GM21367 (cell line): ENCODE results near the gene SCUBE1.

Experiments used
- ATAC-seq: cut with Tn5 transposase; IDR thresholded peaks from one replicate; pipeline ENCODE4 v1.9.1; 2021; ENCODE audit not compliant: unreplicated experiment

SCUBE1 gene

GRCh38 chr22:43262990-43263644 is 80.1 kb downstream of the SCUBE1 start:
- no peak for ATAC-seq

GRCh38 chr22:43260331-43261231 is 82.6 kb downstream of the SCUBE1 start:
- no peak for ATAC-seq

DNA sequence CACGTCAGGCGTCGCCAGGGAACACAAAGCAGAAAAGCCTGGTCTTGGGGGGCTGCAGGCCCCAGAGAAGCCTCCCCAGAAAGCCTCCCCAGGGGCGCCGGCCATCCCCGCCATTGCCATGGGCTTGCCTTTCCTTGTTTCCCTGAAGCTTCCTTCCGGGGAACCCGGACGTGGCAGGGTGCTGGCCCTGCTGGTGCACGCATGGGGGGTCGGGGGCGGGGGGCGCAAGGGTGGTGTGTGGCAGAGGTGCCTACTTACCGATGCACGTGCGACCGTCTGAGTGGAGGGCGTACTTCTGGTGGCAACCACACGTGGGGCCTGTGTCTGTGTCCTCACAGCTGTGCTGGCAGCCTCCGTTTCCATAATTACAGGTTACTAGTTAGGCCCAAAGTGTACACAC is 85.2 kb downstream of the SCUBE1 start:
- ATAC-seq: no peak

DNA sequence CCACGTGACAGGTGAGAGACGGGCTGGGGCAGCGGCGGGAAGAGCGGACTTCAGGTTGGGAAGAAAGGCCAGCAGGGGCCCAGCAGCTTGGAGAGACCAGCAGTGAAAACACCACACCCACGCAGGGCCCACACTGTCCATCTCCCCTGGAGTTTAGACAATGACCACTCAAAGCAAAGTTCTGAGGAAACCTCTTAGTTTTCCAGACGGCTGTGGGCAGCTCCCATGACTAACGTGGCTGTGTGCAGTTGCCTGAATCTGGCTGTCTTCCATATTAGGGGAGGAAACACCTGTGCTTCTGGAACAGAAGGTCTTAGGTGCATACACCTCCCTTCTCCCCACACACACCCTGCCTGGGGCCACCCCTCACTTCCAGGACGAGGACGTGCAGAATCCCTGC is 85.6 kb downstream of the SCUBE1 start:
- no peak for ATAC-seq

DNA sequence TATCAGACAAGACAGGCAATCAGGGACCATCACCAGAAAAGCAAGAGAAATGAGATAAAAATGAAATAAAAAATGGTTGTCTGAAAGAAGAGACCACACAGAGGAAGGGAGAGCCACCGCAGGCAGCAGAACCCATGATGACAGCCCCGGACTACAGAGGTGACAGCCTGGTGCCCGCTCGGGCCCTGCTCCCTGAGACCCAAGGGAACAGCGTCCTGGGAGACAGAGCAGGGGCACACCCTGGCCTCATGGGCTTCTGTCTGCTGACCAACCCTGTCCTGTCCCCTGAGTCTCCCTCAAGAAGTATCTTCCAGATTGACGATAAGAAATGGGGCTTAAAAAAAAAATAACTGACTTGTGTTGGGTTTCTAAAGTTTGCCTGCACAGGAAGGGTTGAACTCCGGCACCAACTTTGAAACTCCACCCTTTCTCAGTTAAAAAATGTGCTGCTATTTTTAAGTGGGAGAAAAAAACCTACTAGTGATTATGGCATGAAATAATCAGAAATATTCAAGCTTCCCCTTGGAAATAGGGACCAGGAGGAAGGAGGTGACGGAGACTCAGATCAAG is 86.1 kb downstream of the SCUBE1 start:
- ATAC-seq: no peak

DNA sequence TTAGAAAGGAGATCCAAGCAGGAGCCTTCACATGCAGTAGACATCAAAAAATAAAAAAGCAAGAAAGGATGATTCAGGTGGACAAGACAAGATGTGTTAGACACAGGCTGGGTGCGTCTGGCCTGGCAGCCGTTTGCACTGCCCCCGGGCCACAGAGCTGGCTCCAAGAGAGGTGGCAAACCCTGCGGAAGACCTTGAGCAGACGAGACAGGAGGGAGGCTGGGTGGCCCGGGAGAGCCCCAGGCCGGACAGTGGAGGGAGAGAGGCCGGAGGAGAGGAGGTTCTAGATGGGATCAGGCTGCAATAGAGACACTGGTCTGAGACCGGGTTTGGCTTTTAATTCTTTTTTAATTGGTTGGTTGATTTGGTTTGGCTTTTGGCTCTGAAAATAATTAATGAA is 86.6 kb downstream of the SCUBE1 start:
- ATAC-seq: no peak

- no peak for ATAC-seq
Observed at GRCh38 chr22:43255299-43255698, 87.9 kb downstream of the SCUBE1 start.

DNA sequence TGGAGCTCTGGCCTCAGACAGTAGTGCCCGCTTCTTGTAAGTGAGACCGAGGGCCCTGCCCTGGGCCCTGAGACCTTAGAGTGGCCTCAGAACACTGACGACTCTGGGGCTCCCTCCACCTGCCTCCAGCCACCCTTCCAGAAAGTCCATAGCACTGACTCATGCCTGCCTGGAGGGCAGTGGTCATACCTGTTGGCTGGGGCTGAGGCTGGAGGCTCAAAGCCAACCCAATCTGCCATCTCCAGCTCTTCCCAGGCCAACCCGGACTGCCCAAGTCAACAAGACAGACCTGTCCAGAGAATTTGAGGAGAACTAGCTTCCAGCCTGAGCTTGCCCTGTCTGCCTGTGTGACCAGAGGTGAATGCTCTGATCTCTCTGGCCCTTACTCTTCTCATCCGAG is 89.3 kb downstream of the SCUBE1 start:
- ATAC-seq: no peak

- no peak for ATAC-seq
Observed at GRCh38 chr22:43252319-43252718, 90.9 kb downstream of the SCUBE1 start.

DNA sequence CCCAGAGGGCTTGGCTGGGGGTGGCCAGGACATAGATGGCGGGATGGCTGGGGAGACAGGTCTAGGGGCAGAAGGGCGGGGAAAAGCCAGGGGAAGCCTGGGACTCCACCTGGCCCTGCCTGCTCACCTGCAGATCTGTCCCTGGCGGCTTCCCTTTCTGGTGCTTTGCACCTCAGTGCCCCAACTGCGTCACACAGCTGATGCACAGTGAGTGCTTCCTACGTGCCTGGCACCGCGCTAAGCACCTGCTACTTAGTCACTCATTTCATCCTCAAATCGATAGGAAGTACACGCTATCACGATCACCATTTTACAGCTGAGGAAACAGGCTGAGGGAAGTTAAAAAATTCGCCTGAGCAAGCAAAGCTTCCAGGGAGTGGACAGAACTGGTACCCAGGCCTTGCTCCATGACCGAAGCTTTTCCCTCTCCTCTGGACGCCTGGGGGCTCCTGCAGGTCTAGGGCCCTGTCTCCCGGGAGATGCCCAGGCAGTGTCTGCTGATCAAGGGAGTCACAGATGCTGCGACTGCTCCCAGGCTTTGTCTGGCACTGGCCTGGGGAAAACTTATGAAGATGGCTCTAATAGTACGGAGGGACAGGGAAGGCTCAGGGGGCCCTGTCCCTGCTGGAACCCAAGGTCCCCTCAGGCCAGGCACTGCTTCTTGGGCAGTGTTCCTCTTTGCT is 93.2 kb downstream of the SCUBE1 start:
- no peak for ATAC-seq

DNA sequence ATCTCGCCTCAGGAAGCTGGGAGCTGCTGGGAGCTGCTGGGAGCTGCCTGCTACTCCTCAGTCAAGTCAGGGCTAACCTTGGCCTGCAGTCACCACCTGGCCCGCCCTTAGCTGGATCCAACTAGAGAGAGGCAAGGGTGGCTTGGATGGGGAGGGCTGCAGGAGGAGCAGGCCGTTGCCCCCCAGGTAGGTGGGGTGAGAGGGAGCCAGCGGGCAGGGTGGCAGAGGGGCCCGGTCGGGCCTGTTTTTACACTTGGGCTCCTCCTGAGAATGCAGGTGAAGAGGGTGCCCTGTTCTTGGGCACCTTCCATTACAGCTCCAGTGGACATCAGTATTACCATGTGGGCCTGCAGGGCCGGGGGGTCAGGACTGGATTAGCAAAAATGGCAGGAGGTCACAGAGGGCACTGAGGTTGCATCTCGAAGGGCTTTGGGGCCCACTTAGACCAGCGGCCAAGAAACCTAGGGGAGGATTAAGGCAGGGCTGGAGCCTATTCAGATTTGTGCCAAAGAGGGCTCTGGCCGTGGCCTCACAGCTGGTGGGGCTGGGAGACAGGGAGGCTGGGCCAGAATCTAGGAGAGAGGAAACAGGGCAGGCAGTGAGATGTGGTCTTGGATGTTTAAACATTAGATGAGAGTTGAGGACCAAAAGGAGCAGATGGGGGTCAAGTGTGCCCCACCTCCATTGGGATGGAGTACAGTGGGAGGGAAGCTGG is 95.5 kb downstream of the SCUBE1 start:
- ATAC-seq: no peak

- ATAC-seq: no peak
Observed at GRCh38 chr22:43246188-43246587, 97.0 kb downstream of the SCUBE1 start.

GRCh38 chr22:43245717-43246116 is 97.5 kb downstream of the SCUBE1 start:
- no peak for ATAC-seq

- ATAC-seq: no peak
Observed at GRCh38 chr22:43244803-43245527, 98.2 kb downstream of the SCUBE1 start.

- no peak for ATAC-seq
Observed at GRCh38 chr22:43244402-43244801, 98.8 kb downstream of the SCUBE1 start.

- ATAC-seq: no peak
Observed at GRCh38 chr22:43243324-43243723, 99.8 kb downstream of the SCUBE1 start.

- no peak for ATAC-seq
Observed at GRCh38 chr22:43242627-43243026, 100.5 kb downstream of the SCUBE1 start.

- ATAC-seq: no peak
Observed at GRCh38 chr22:43241699-43242386, 101.3 kb downstream of the SCUBE1 start.

- no peak for ATAC-seq
Observed at GRCh38 chr22:43241138-43241597, 102.0 kb downstream of the SCUBE1 start.
